Gastroesophageal sphincter (tissue), 4 donors: ENCODE results near the gene GCN1. TPM values are rescaled to one million over a fixed set of nuclear protein-coding genes. Genes with fewer than 3 reads are reported as not detected.
A peak's percentile ranks its signal among the peaks of the same experiment; 100 is the strongest.

Experiments
- ATAC-seq: fragments of 150-250 bp; one replicate; pipeline ENCODE4 v1.9.1; 2016; ENCODE audit warnings: mild to moderate bottlenecking, moderate library complexity
- H3K27ac ChIP-seq, 4 donors: fragments of 200-600 bp; sonication (generic) in 3 of 4; 1 replicate in 3 of 4; 2 replicates in 1 of 4; pipeline ENCODE4 v1.5.1; 2016 to 2019
- H3K27me3 ChIP-seq: fragments of 200-600 bp; sonication (generic); one replicate; pipeline ENCODE4 v1.5.1; 2019
- H3K36me3 ChIP-seq, 2 donors: fragments of 200-600 bp; sonication (generic); one replicate each; pipeline ENCODE4 v1.5.1; 2019; ENCODE audit warnings: control low read depth in 1 of 2
- H3K4me1 ChIP-seq, 3 donors: fragments of 200-600 bp; sonication (generic); 1 replicate in 2 of 3; 2 replicates in 1 of 3; pipeline ENCODE4 v1.5.1; 2016 to 2019; ENCODE audit warnings: control low read depth in 2 of 3
- H3K4me3 ChIP-seq, 2 donors: fragments of 200-600 bp; sonication (generic); one replicate each; pipeline ENCODE4 v1.5.1; 2019; ENCODE audit warnings: mild to moderate bottlenecking in 1 of 2, moderate library complexity in 1 of 2
- H3K9me3 ChIP-seq, 3 donors: fragments of 200-600 bp; sonication (generic); one replicate each; pipeline ENCODE4 v1.5.1; 2017 to 2019; ENCODE audit warnings: control low read depth in 2 of 3
- CTCF ChIP-seq, 4 experiments: fragments of 200-600 bp in 2 of 4; fragments of 450-650 bp in 2 of 4; sonication (generic) in 1 of 4; IDR thresholded peaks; one replicate each; pipeline ENCODE4 v1.5.1; 2017 to 2019; ENCODE audit warnings: antibody characterized with exemption in 4 of 4, mild to moderate bottlenecking in 2 of 4, moderate library complexity in 2 of 4
- EP300 ChIP-seq: sonication (generic); formaldehyde crosslinking; IDR thresholded peaks from one replicate; pipeline ENCODE4 v1.6.1; 2017; ENCODE audit warnings: antibody characterized with exemption, mild to moderate bottlenecking
- POLR2A ChIP-seq, 2 donors: fragments of 450-650 bp; IDR thresholded peaks; one replicate each; pipeline ENCODE4 v1.6.1; 2017; ENCODE audit warnings: antibody characterized with exemption in 2 of 2, mild to moderate bottlenecking in 2 of 2, moderate library complexity in 1 of 2
- POLR2AphosphoS5 ChIP-seq: sonication (generic); formaldehyde crosslinking; IDR thresholded peaks from one replicate; pipeline ENCODE4 v1.6.1; 2017; ENCODE audit warnings: antibody characterized with exemption
- WGBS, 2 donors: methylation state at CpG; one replicate each; pipeline ENCODE4 v1.1.5; 2018; ENCODE audit warnings: low coverage in 1 of 2; 5-methylcytosine and 5-hydroxymethylcytosine counted together
- total RNA-seq, 4 donors: library from RNA; depleted of rRNA; stranded (reverse); fragments of >200 nt; gene quantifications; one replicate each; pipeline ENCODE4 v1.1.0, GENCODE V29; 2016

GCN1 gene
- total RNA-seq, 4 donors from 2014 or later: 39.3 to 82.2 (median 56.0) TPM

DNA sequence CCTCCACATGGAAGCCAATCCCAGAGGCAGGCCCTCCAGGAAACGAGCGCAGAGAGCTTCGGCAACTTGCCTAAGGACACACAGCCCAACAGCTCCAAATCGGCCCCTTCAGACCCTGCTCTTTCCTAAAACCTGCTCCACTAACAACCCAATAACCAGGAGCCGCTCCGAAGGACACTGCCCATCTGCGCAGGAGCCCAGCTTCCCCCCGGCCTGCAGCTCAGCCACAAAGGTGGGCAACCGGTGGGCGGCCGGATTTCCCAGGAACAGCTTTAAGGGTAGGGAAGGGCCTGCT is 91.5 kb downstream of the GCN1 start:
- Histone ChIP-seq H3K4me3 (no peak overlapping the region), H3K4me1 (peaks cover 0 to 43% (median 19%) of the 10 kb centered on the region in 3 donors), H3K27me3 (no peaks in the 10 kb centered on the region), H3K36me3 (peaks cover 0 to 79% of the 10 kb centered on the region in 2 donors), H3K9me3 (no peaks in the 10 kb centered on the region), H3K27ac (peak overlapping the region in 1 of 4 donors; percentile 74)
- TF ChIP-seq POLR2AphosphoS5 (no peak), CTCF (IDR thresholded peaks at IDR 0.05) (no peak), POLR2A (IDR thresholded peaks at IDR 0.05) (no peak), EP300 (no peak)
- ATAC-seq: no peak
- no CpG with 5 or more reads among the region's 11 CpGs for WGBS, 2 donors

DNA sequence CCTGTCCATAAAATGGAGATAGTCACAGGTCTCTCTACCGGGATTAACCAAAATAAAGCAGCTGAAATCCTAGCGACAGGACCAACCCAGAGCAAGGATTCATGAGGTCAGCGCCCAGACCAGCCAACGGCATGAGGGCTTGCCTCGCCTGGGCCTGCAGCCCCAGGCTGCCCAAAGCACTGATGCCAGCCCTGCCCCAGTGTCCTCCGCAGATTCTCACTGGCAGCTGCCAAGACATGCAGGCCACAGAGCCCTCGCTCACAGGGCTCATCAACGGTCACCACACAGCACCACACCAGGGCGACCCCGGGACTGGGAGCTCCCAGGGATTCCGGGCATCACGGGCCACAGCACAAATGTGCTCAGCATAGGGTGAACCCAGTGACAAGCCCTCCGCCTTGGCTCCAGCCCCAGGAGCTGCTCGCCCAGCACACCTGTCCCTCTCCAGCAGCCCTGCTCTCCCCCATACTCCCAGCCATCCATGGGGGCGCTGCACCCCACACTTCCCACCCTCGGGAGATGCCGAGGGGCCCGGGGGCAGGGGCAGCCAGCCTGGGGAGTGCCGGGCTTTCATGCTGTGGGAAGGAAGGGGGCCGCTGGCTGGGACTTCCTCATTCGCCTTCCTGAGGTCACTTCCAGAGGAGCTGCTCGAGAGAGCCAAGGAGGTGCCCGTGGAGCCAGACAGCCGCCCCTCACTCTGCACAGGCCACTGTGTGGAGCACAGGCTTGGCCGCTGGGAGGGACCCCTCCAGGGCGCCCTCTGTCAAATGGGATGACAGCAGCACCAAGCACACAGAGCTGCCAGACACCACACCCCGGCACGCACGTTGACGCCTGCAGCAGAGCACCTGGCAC is 92.1 kb downstream of the GCN1 start:
- no peaks in the 10 kb centered on the region for H3K9me3 ChIP-seq
- TF ChIP-seq POLR2AphosphoS5 (no peak), EP300 (no peak), POLR2A (IDR thresholded peaks at IDR 0.05) (no peak), CTCF (IDR thresholded peaks at IDR 0.05) (no peak)
- peak overlapping the region in 3 of 4 donors; percentile 67 to 74 (median 74) for H3K27ac ChIP-seq
- H3K36me3 ChIP-seq: peaks cover 0 to 79% of the 10 kb centered on the region in 2 donors
- no peaks in the 10 kb centered on the region for H3K27me3 ChIP-seq
- ATAC-seq: no peak
- H3K4me1 ChIP-seq: peaks cover 0 to 42% (median 19%) of the 10 kb centered on the region in 3 donors
- H3K4me3 ChIP-seq: no peak overlapping the region
- no CpG with 5 or more reads among the region's 30 CpGs for WGBS, 2 donors

- Histone ChIP-seq H3K27me3 (no peaks in the 10 kb centered on the region), H3K4me1 (peaks cover 0 to 42% (median 19%) of the 10 kb centered on the region in 3 donors), H3K9me3 (no peaks in the 10 kb centered on the region), H3K36me3 (peaks cover 0 to 80% of the 10 kb centered on the region in 2 donors), H3K27ac (peak overlapping the region in 3 of 4 donors; percentile 67 to 74 (median 74)), H3K4me3 (no peak overlapping the region)
- TF ChIP-seq POLR2AphosphoS5 (no peak), EP300 (no peak), CTCF (IDR thresholded peaks at IDR 0.05) (no peak), POLR2A (IDR thresholded peaks at IDR 0.05) (no peak)
- no peak for ATAC-seq
- 61 to 80% methylated on average over 1 to 3 of the region's 13 CpGs for WGBS, 2 donors
Observed at GRCh38 chr12:120101617-120102016, 92.9 kb downstream of the GCN1 start.

DNA sequence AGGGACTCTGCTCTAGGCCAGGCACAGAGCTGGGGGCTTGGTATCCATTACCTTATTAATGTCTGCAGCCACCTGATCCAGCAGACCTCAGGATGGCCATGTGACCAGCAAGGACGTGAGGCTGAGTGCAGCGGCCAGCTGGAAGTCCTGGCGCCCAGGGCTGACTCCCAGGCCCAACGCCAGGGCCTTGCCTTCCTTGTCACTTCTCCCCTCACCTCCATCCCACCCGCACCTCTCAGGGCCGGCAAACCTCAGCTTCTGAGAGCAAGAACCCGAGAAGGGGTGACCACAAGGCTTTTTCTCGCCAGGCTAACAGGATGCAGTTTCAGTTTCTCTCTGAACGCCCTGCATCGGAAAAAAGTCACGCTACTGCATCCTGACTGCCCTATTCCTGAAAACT is 93.3 kb downstream of the GCN1 start:
- peaks cover 0 to 81% of the 10 kb centered on the region in 2 donors for H3K36me3 ChIP-seq
- H3K4me1 ChIP-seq: peaks cover 0 to 42% (median 19%) of the 10 kb centered on the region in 3 donors
- H3K27ac ChIP-seq: peak overlapping the region in 3 of 4 donors; percentile 67 to 74 (median 74)
- H3K4me3 ChIP-seq: no peak overlapping the region
- ATAC-seq: peak; percentile 50
- TF ChIP-seq POLR2A (IDR thresholded peaks at IDR 0.05): no peak
- no peak for TF ChIP-seq CTCF (IDR thresholded peaks at IDR 0.05)
- no peak for TF ChIP-seq EP300
- no peak for TF ChIP-seq POLR2AphosphoS5
- 28% methylated on average over 2 of the region's 11 CpGs; no CpG with 5 or more reads in 1 of the 2 donors for WGBS, 2 donors
- no peaks in the 10 kb centered on the region for H3K9me3 ChIP-seq
- no peaks in the 10 kb centered on the region for H3K27me3 ChIP-seq

DNA sequence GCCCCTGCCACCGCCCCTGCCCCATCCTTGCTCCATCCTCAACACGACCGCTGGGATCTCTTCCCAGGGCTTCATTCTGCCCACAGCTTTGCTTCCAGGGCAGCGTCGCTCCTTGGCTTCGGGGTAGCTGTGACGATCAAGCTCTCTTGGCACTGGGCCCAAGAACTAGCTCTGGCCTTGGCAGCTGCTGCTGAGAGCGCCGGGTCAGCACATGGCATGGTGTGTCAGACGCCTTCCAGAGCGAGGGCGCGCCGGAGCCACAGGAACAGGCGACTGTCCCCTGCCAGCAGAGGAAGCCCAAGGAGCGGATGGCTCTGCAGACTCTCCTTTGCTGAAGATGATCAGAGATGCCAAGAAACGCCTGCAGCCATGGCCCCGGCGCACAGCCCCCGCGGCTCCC is 93.9 kb downstream of the GCN1 start:
- Histone ChIP-seq H3K27ac (peak overlapping the region in 3 of 4 donors; percentile 67 to 74 (median 74)), H3K4me3 (no peak overlapping the region), H3K36me3 (peaks cover 0 to 82% of the 10 kb centered on the region in 2 donors), H3K9me3 (no peaks in the 10 kb centered on the region), H3K4me1 (peaks cover 0 to 42% (median 19%) of the 10 kb centered on the region in 3 donors), H3K27me3 (no peaks in the 10 kb centered on the region)
- TF ChIP-seq POLR2AphosphoS5 (peak; percentile 74), CTCF (IDR thresholded peaks at IDR 0.05) (no peak)
- WGBS, 2 donors: no CpG with 5 or more reads among the region's 21 CpGs
- peak; percentile 81 for ATAC-seq
